Hematopoietic multipotent progenitor cell treated with erythropoietin and hydrocortisone succinate and interleukin-3 and kit ligand, for 6 days (in vitro differentiated cells): Measurements from ENCODE around the gene LRRTM3.

ENCODE experiments used
- DNase-seq: peaks from one replicate; pipeline ENCODE4 v3.0.0-alpha.2; 2015

The LRRTM3 gene

GRCh38 chr10:67144530-67144929, 218.7 kb downstream of the LRRTM3 start:
- DNase-seq = no peak
